Measurements from ENCODE around the gene PLPP1.

Gene PLPP1

DNA sequence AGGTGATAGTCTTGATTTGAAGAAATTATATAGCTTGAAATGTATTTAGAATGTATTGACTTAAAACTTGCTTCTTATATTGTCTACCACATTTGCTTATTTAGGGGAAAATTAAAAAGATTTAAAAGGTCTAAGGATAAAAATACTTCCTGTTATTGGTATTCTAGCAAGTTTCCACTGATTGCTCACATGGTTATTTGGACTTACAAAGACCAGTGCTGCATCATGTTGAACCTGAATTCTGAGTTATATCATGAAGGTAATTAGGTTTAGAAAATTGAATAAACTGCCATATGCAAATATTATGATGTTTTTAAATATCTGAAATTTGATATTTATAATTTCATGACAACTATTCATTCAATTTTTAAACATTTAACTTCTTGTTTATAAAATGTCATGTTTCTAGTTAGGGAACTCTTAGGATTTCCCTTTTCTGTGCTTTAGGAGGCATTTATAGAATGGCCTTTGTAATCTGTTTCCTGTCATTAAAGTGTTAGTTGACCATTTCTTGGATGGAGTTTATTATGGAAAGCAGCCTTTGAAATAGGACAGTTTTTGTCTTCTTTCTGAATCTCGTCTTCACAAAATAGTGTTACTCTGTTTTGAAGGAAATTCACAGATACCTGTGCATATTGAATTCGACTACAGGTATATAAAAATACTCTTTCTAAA lies 141.1 kb downstream of the PLPP1 start:
- ATAC-seq, result no peak

DNA sequence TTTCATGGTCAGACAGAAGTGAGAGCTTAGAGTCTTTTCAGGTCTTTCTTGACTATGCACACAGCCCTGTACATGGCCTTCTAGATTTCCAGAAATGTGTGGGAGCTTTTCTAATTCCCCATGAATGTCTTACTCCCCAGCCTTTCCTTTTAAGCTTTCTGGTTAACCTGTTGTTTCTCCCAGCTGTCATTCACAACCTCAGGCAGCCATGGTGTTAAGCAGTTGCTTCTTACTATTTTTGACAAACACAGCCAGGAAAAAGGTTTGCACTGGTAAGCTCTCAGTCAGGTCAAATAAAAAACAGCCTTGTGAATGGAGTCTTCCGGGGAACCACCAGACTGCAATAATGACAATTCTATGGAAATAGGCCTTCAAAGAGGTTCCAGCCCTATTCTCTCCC lies 142.1 kb downstream of the PLPP1 start:
- no peak for ATAC-seq

DNA sequence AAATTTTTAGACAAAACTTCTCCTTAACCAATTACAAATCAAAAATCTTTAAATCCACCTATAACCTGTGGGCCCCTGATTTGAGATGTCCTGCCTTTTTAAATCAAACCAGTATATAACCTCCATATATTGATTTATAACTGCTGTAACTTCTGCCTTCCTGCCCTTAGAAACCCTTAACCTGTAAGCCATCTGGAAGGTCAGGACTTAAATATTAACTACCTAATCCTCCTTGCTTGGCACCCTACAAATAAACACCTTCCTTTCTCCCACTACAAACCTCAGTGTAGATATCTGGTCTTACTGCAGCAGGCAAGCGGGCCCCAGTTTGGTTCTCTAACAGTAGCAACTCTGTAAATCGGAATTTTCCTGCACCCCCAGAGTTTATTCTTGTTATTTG lies 143.1 kb downstream of the PLPP1 start:
- ATAC-seq, result no peak

DNA sequence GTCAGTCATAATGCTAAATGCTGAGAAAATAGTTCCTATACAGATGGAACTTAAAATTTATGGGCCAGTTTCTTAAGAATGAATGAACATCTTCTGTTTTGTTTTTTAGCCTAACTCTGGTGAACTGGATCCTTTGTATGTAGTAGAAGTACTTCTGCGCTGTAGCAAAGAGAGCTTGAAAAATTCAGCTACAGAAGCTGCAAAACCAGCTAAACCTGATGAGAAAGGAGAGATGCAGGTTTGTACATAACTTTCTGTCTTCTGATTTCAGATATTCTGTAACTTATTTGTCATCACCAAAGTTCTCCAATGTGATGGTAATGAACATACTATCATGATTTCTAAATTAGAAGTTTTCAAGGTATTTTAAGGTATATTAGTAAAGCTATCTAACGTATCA lies 146.9 kb downstream of the PLPP1 start:
- no peak for ATAC-seq

DNA sequence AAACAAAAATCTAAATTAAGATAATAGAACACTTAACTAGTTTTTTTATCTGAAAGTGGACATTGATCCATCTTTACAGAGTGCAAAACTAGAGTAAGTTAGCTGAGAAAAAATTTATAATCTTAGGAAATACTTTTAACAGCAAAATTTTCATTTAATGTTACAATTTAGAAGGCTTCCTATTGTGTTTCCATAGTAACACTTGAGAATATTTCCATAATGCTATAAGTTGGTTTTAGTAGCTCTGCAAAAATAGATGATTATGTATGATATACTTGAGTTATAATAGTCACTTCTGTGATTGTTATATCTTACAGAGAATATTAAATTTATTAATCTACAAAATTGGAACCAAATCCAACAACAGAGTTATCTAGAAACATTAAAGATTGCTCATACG lies 148.4 kb downstream of the PLPP1 start:
- no peak for ATAC-seq

DNA sequence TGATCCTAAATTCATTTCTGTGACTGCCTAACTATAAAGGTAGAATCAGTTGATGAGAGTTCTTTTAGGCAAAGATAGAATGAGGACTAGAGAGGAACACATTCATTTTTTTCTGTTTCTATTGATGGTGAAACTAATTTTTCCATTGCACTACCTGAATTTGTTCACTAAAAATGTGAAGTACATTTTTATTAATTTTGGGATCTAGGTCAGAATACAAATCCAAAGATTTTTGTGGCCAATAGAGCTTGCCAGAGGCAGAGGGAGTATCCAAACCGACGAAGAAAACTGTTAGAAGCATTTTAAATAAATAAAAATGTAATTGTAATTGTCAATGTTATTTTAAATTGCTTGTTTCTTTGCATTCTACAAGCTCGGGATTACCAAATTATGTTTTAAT lies 148.9 kb downstream of the PLPP1 start:
- no peak for ATAC-seq

DNA sequence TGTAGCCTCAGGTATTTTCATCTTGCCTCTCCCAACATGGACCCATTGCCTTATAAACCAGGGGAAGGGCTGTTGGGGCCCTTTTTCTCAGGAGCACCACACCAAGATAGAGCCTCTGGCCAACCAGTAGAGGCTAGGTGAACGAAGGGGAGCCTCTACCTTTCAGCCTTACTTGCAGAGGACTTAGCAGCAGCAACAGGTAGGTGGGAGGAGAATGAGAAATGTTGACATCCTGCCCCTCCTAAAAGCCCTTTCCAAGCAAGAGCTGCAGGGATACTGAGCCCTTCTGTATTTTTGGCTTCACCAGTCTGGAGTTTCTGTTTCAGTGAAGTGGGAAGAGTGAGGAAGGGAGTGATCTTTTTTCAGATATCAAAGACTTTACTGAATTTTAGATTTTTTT lies 149.5 kb downstream of the PLPP1 start:
- ATAC-seq, result no peak

DNA sequence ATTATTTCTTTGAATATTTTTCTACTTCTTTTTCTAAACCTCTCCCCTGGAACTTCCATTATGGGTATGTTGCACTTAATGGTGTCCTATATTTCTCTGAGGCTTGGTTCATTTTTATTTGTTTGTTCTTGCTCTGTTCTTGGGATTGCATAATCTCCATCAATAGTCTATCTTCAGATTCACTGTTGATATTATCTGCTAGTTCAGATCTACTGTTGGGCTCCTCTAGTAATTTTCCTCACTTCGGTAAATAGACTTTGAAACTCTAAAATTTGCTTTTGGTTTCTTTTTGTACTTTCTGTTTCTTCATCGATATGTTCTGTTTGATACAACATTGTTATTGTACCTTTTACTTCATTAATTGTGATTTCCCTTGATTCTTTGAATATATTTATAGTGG lies 150.7 kb downstream of the PLPP1 start:
- no peak for ATAC-seq

DNA sequence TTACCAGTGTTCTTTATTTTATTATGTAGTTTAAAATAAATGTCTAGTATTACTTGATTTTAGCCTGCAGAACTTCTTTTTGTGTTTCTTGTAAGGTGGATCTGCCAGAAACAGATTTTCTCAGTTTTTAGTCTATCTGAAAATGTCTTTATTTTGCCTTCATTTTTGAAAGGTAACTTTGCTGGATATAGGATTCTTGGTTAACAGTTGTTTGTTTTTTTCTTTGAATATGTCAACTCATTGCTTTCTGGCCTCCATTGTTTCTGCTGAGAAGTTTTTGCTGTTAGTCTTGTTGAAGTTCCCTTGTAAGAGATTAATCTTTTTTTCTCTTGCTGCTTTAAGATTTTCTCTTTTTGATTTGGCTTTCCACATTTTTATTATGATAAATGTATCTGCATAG lies 151.5 kb downstream of the PLPP1 start:
- no peak for ATAC-seq

DNA sequence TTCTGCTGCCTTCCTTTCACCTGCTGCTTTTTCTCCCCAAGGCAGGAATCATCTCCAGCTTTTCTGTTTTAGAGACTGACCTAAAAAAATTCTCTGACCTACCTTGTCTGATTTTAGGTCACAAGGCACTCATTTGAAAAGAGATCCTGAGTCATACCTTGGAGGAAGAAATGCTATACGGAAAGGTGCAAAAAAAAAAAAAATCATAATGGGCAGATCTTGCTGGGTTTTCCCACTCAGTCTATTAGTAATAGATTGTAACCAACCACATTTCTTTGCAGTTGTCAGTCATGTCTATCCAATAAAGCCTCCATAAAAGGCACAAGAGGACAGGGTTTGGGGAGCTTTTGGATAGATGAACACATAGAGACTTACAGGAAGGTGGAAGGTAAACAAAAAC lies 157.0 kb downstream of the PLPP1 start:
- ATAC-seq, result peak; percentile 32 to 43

Measured in activated CD4-positive, CD25-positive, alpha-beta regulatory T cell treated with anti-CD3 and anti-CD28 coated beads, Interleukin-2, amount 50 U/mL, for 24 hours (primary cell).